ENCODE data around the gene LCMT2.

GRCh38 chr15:43287254-43287653 is 43.1 kb downstream of the LCMT2 start:
- TF ChIP-seq CTCF (IDR thresholded peaks at IDR 0.05; ENCODE audit: poor library complexity, severe bottlenecking) (no peak), EP300 (conservative IDR thresholded peaks at IDR 0.05; ENCODE audit: poor library complexity, severe bottlenecking) (no peak), EZH2 (IDR thresholded peaks at IDR 0.05; ENCODE audit: borderline replicate concordance, insufficient read depth, low read length, poor library complexity, severe bottlenecking) (no peak), RAD21 (conservative IDR thresholded peaks at IDR 0.05) (no peak), SMC3 (conservative IDR thresholded peaks at IDR 0.05; ENCODE audit: poor library complexity) (no peak), POLR2AphosphoS5 (IDR thresholded peaks at IDR 0.05) (no peak), MXI1 (conservative IDR thresholded peaks at IDR 0.05; ENCODE audit: poor library complexity, severe bottlenecking) (no peak)
